Stimulated activated CD4-positive, alpha-beta T cell treated with anti-CD3 and anti-CD28 coated beads, Interleukin-1b, Interleukin-23, amount 100 ng/mL, for 24 hours (primary cell): Measurements from ENCODE around the gene MAML3.

Experiments used
- DNase-seq, 4 experiments: peaks; one replicate each; pipeline ENCODE4 v3.0.0-alpha.2; 2020; ENCODE audit warnings: low read depth in 4 of 4, low spot score in 1 of 4

Gene MAML3

GRCh38 chr4:139934708-139935195 lies 219.2 kb downstream of the MAML3 start:
- DNase-seq = no peak

GRCh38 chr4:139934057-139934707 lies 219.8 kb downstream of the MAML3 start:
- DNase-seq = no peak

- DNase-seq = no peak
These were observed 220.4 kb downstream of the MAML3 start for GRCh38 chr4:139933541-139933940.

GRCh38 chr4:139933104-139933503 lies 220.9 kb downstream of the MAML3 start:
- no peak for DNase-seq

- no peak for DNase-seq
These were observed 229.2 kb downstream of the MAML3 start for GRCh38 chr4:139924782-139925181.

GRCh38 chr4:139922406-139923024 lies 231.5 kb downstream of the MAML3 start:
- DNase-seq = no peak

- no peak for DNase-seq
These were observed 232.4 kb downstream of the MAML3 start for GRCh38 chr4:139921429-139922184.

- DNase-seq = no peak
These were observed 233.4 kb downstream of the MAML3 start for GRCh38 chr4:139920486-139921002.

- no peak for DNase-seq
These were observed 234.5 kb downstream of the MAML3 start for GRCh38 chr4:139919521-139919920.

- no peak for DNase-seq
These were observed 235.0 kb downstream of the MAML3 start for GRCh38 chr4:139919004-139919403.

- no peak for DNase-seq
These were observed 235.4 kb downstream of the MAML3 start for GRCh38 chr4:139918591-139918990.

GRCh38 chr4:139917896-139918295 lies 236.1 kb downstream of the MAML3 start:
- no peak for DNase-seq

GRCh38 chr4:139916041-139916440 lies 237.9 kb downstream of the MAML3 start:
- DNase-seq = no peak

- no peak for DNase-seq
These were observed 238.9 kb downstream of the MAML3 start for GRCh38 chr4:139915037-139915436.

- DNase-seq = no peak
These were observed 239.9 kb downstream of the MAML3 start for GRCh38 chr4:139913995-139914598.

- no peak for DNase-seq
These were observed 240.5 kb downstream of the MAML3 start for GRCh38 chr4:139913398-139913990.

- DNase-seq = no peak
These were observed 241.5 kb downstream of the MAML3 start for GRCh38 chr4:139912445-139912844.

GRCh38 chr4:139910106-139910505 lies 243.9 kb downstream of the MAML3 start:
- DNase-seq = no peak

GRCh38 chr4:139908636-139909437 lies 245.1 kb downstream of the MAML3 start:
- no peak for DNase-seq
